C4-2B (cell line): ENCODE measurements around the gene NUCKS1.

Experiments used
- H3K27ac ChIP-seq: fragments of 450-650 bp; 2 replicates; pipeline ENCODE4 v1.5.1; 2017
- ZFX ChIP-seq: fragments of 450-650 bp; IDR thresholded peaks from 2 replicates; pipeline ENCODE4 v1.6.1; 2017
- TF ChIP-seq, protein P1 (sequence below): fragments of 450-650 bp; conservative IDR thresholded peaks from 2 replicates; pipeline ENCODE4 v1.5.1; 2017; ENCODE audit warnings: mild to moderate bottlenecking

NUCKS1 gene

DNA sequence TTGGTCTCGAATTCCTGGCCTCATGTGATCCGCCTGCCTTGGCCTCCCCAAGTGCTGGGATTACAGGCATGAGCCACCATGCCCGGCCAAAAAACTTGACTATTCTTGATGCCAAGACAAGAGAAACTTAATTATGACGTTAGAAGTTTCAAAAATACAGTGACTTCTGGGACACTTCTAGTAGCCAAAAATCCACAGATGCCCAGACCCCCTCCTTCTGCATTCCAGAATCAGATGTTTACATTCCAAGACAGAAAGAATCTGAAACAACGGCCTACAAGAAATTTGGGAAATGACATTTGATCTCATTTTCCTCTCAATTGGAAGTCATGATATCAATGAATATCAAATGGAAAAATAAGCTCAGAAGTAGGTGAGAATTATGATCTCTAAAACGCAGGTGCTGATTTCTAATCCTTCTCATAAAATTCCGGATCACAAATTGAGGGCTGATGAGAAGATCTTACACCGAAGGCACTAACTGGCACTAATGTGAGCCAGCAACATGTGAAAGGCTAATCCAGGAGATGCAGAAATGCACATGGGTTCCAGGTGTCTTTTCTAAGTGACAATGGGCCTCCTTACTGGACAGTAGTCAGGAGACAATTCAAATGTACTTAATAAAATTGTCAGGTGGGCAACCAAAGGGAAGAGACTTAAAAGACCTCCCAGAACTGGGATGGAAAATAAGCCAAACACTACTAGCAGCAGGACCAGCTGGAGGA, 19.8 kb upstream of the NUCKS1 start:
- TF ChIP-seq ZFX, result no peak
- TF ChIP-seq, protein P1, sequence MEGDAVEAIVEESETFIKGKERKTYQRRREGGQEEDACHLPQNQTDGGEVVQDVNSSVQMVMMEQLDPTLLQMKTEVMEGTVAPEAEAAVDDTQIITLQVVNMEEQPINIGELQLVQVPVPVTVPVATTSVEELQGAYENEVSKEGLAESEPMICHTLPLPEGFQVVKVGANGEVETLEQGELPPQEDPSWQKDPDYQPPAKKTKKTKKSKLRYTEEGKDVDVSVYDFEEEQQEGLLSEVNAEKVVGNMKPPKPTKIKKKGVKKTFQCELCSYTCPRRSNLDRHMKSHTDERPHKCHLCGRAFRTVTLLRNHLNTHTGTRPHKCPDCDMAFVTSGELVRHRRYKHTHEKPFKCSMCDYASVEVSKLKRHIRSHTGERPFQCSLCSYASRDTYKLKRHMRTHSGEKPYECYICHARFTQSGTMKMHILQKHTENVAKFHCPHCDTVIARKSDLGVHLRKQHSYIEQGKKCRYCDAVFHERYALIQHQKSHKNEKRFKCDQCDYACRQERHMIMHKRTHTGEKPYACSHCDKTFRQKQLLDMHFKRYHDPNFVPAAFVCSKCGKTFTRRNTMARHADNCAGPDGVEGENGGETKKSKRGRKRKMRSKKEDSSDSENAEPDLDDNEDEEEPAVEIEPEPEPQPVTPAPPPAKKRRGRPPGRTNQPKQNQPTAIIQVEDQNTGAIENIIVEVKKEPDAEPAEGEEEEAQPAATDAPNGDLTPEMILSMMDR, result no peak
- no peak overlapping the region for H3K27ac ChIP-seq

DNA sequence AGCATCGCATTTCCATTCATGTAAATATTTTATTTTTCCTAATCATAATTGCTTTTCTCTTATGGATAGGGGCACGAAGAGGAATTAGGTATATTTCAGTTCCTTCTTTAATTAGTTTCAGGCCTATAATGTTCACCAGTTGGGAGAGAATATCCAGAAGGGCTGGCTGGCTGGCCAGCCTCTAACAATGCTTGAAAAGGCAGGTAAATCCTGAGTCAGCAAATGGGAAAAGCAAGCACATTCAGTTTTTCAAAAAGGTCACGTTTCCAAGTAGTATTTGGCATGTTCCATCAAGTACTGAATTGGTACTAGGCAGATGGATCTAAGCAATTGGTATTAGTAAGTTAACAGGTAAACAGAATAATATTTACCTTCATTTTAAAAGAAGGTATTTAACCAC, 17.3 kb upstream of the NUCKS1 start:
- no peak overlapping the region for H3K27ac ChIP-seq
- TF ChIP-seq ZFX, result no peak
- TF ChIP-seq, protein P1, result no peak

DNA sequence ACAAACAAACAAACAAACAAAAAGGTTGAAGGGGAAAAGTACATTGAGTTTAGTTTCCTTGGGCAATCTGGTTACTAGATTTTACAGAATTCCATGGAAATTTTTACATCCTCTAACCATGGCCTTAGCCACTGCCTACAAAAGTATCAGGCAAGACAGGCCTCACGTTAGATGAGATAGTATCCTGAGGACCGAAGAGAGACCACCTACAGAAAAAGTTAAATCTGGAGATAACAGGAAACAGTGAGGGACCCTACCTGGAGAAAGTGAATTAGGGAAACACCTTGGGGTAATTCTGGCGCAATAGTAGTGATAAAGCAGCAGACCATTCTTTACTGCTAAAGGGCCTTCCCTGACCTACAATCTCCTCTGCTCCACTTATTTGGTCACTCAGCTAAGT, 16.6 kb upstream of the NUCKS1 start:
- no peak overlapping the region for H3K27ac ChIP-seq
- TF ChIP-seq, protein P1, result no peak
- TF ChIP-seq ZFX, result no peak

DNA sequence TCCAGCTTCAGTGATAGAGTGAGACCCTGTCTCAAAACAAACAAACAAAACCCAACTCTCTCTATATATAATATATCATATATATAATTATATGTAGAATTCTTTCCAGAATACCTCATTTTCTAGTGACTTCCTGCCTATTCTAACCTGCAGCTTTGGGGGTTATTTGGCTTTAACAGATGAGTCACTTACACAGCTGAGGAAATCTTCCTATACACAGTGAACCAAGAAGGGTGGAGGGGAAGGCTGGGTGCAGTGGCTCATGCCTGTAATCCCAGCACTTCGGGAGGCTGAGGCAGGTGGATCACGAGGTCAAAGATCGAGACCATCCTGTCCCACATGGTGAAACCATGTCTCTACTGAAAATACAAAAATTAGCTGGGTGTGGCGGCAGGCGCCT, 16.1 kb upstream of the NUCKS1 start:
- no peak overlapping the region for H3K27ac ChIP-seq
- no peak for TF ChIP-seq ZFX

DNA sequence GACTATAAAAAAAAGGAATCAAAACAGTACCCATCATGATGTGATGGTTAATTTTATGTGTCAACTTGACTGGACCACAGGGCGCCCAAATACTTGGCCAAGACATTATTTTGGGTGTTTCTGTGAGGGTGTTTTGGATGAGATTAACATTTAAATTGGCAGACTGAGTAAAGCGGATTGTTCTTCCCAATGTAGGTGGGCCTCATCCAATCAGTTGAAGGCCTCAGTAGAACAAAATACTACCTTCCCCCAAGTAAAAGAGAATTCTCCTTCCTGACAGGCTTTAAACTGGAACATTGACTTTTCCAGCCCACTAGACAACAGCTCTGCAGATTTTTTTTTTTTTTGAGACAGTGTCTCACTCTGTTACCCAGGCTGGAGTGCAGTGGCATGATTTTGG, 14.6 kb upstream of the NUCKS1 start:
- TF ChIP-seq, protein P1, result no peak
- no peak for TF ChIP-seq ZFX
- no peak overlapping the region for H3K27ac ChIP-seq

DNA sequence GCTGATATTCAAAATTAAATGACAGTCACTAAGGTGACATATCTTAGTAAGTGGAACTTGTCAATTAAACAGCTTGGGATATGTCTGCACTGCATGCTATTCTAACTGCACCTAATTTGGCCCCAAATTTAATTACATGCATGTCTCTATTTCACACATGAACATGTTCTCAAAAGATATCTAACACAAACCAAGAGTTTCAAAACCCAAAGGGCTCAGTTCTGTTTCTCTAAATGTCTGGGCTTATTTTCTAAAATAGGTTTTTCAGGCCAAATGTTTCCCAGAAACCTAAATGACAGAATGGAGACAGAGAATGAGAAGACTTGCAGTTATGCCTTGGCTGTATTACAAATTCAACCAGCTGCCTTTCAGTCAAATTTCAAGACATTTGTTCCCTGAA, 14.0 kb upstream of the NUCKS1 start:
- no peak overlapping the region for H3K27ac ChIP-seq

DNA sequence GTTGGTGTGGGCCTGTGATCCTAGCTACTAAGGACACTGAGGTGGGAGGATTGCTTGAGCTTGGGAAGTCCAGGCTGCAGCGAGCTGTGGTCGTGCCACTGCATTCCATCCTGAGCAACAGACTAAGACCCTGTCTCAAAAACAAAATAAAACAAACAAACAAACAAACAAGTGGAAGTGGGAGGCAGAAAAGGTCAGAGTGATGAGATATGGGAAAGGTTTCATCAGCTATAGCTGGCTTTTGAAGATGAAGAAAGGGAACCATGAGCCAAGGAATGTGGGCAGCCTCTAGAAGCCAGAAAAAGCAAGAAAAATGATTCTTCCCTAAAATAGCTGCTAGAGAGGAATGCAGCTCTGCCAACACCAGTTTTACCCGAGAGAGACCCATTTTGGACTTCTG, 10.6 kb upstream of the NUCKS1 start:
- H3K27ac ChIP-seq, result no peak overlapping the region
- no peak for TF ChIP-seq ZFX
- TF ChIP-seq, protein P1, result no peak

More for the DNA sequence above, 14.0 kb upstream of the NUCKS1 start:
- no peak for TF ChIP-seq ZFX
- TF ChIP-seq, protein P1, result no peak

DNA sequence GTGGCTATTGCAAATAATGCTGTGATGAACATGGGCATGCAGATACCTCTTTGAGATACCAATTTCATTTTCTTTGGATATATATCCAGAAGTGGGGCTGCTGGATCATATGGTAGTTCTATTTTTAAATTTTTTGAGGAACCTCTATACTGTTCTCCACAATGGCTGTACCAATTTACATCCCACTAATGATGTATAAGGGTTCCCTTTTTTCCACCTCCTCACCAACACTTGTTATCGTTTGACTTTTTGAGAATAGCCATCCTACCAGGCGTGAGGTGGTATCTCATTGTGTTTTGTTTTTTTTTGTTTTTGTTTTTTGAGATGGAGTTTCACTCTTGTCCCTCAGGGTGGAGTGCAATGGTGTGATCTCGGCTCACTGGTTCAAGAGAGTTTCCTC, 6.6 kb upstream of the NUCKS1 start:
- TF ChIP-seq, protein P1, result no peak
- no peak for TF ChIP-seq ZFX
- no peak overlapping the region for H3K27ac ChIP-seq
